Fibroblast of lung (primary cell): ENCODE measurements around the gene EDNRB.

Experiments used
- CTCF ChIP-seq, 2 donors: IDR thresholded peaks in 1 of 2; conservative IDR thresholded peaks in 1 of 2; 1 replicate in 1 of 2; 2 replicates in 1 of 2; pipeline ENCODE4 v1.5.1; 2011 to 2012; ENCODE audit warnings: low read length in 2 of 2, control low read depth in 1 of 2, inconsistent platforms in 1 of 2, low read depth in 1 of 2, mild to moderate bottlenecking in 1 of 2
- EZH2 ChIP-seq: IDR thresholded peaks from 2 replicates; pipeline ENCODE4 v1.5.1; 2012; ENCODE audit warnings: low read length, control low read depth, mild to moderate bottlenecking; ENCODE audit errors: missing control alignments

- TF ChIP-seq CTCF (conservative IDR thresholded peaks at IDR 0.05 in 1 of 2, IDR thresholded peaks at IDR 0.05 in 1 of 2; ENCODE audit: low read depth in 1 of 2, low read length in 2 of 2), result no peak
- no peak for TF ChIP-seq EZH2
Measured at GRCh38 chr13:77915686-77916085, 2.9 kb downstream of the EDNRB start.
